Lung (tissue), 12 donors: ENCODE results near the gene SEMA4D. TPM values are rescaled to one million over a fixed set of nuclear protein-coding genes. Genes with fewer than 3 reads are reported as not detected.
A peak's percentile ranks its signal among the peaks of the same experiment; 100 is the strongest.

Experiments used
- ATAC-seq: fragments of 200-7000 bp; cut with Tn5 transposase; one replicate; pipeline ENCODE4 v1.9.1; 2020; ENCODE audit warnings: moderate number of reproducible peaks; ENCODE audit not compliant: insufficient read depth, low FRiP score
- DNase-seq, 3 donors: peaks; one replicate each; pipeline ENCODE4 v3.0.0-alpha.2; 2013 to 2017
- H3K27ac ChIP-seq, 2 donors: one replicate each; pipeline ENCODE4 v1.5.1; 2013; ENCODE audit warnings: mild to moderate bottlenecking in 2 of 2, moderate library complexity in 2 of 2, control low read depth in 1 of 2, inconsistent platforms in 1 of 2, low read depth in 1 of 2, low read length in 1 of 2
- H3K27me3 ChIP-seq, 3 donors: one replicate each; pipeline ENCODE4 v1.5.1; 2013; ENCODE audit warnings: low read length in 2 of 3; ENCODE audit not compliant: control insufficient read depth in 3 of 3, insufficient read depth in 3 of 3
- H3K36me3 ChIP-seq, 4 donors: one replicate each; pipeline ENCODE4 v1.5.1; 2013; ENCODE audit warnings: low read length in 4 of 4, mild to moderate bottlenecking in 1 of 4, moderate library complexity in 1 of 4; ENCODE audit not compliant: control insufficient read depth in 4 of 4, insufficient read depth in 4 of 4
- H3K4me1 ChIP-seq, 5 donors: one replicate each; pipeline ENCODE4 v1.5.1; 2013; ENCODE audit warnings: low read length in 5 of 5, mild to moderate bottlenecking in 2 of 5, moderate library complexity in 1 of 5; ENCODE audit not compliant: control insufficient read depth in 5 of 5, insufficient read depth in 5 of 5
- H3K4me3 ChIP-seq: one replicate; pipeline ENCODE4 v1.5.1; 2013; ENCODE audit warnings: mild to moderate bottlenecking, control low read depth, moderate library complexity
- H3K9ac ChIP-seq, 2 donors: one replicate each; pipeline ENCODE4 v1.5.1; 2013; ENCODE audit warnings: low read length in 2 of 2, control low read depth in 1 of 2; ENCODE audit not compliant: insufficient read depth in 1 of 2
- H3K9me3 ChIP-seq, 4 donors: one replicate each; pipeline ENCODE4 v1.5.1; 2013; ENCODE audit warnings: low read length in 3 of 4, mild to moderate bottlenecking in 1 of 4, moderate library complexity in 1 of 4; ENCODE audit not compliant: control insufficient read depth in 4 of 4, insufficient read depth in 3 of 4
- CTCF ChIP-seq: IDR thresholded peaks from 2 replicates; pipeline ENCODE4 v1.5.1; 2012; ENCODE audit warnings: mild to moderate bottlenecking; ENCODE audit errors: control extremely low read depth, extremely low read depth
- WGBS, 2 donors: extraction: QIAGEN DNeasy Blood & Tissue Kit; methylation state at CpG; one replicate each; pipeline ENCODE4 v1.1.7; 2013; 5-methylcytosine and 5-hydroxymethylcytosine counted together
- polyA plus RNA-seq, 2 donors: library from polyadenylated mRNA; stranded (reverse); fragments of 200-250 nt; gene quantifications; one replicate each; pipeline ENCODE4 v1.2.1, GENCODE V29; 2013
- total RNA-seq, 2 donors: library from RNA; depleted of rRNA in 1 of 2; stranded (reverse); fragments of >200 nt in 1 of 2; gene quantifications; one replicate each; pipeline ENCODE4 v1.2.1, GENCODE V29; 2014 to 2021
- donor health status: control.
- donor health status: control.
- donor health status: Bipolar disorder and iron deficiency.
- donor health status: healthy.
- donor health status: DM: yes; HTN: yes; CAD: no.

SEMA4D gene
- total and polyA plus RNA-seq, 4 donors = 6.7 to 61.5 (median 29.0) TPM

- Histone ChIP-seq H3K9me3 (no peaks in the 10 kb centered on the region), H3K9ac (no peak overlapping the region), H3K36me3 (no peaks in the 10 kb centered on the region), H3K4me3 (no peak overlapping the region), H3K27ac (no peak overlapping the region), H3K27me3 (no peaks in the 10 kb centered on the region), H3K4me1 (peaks cover 0 to 30% (median 8%) of the 10 kb centered on the region in 5 donors)
- WGBS, 2 donors = 63 to 76% methylated on average over 11 of the region's 11 CpGs
- TF ChIP-seq CTCF = no peak
- ATAC-seq (no peak), DNase-seq (peak in 1 of 3 donors; percentile 37)
These were observed 62.7 kb downstream of the SEMA4D start for GRCh38 chr9:89435071-89435823.

GRCh38 chr9:89434636-89435035 lies 63.3 kb downstream of the SEMA4D start:
- no peaks in the 10 kb centered on the region for H3K9me3 ChIP-seq
- no peak for DNase-seq
- no peaks in the 10 kb centered on the region for H3K36me3 ChIP-seq
- no peak overlapping the region for H3K27ac ChIP-seq
- TF ChIP-seq CTCF = no peak
- no peak overlapping the region for H3K4me3 ChIP-seq
- no peak overlapping the region for H3K9ac ChIP-seq
- no peak for ATAC-seq
- no peaks in the 10 kb centered on the region for H3K27me3 ChIP-seq
- peaks cover 0 to 26% (median 7%) of the 10 kb centered on the region in 5 donors for H3K4me1 ChIP-seq

- DNase-seq (no peak), ATAC-seq (no peak)
- Histone ChIP-seq H3K27me3 (no peaks in the 10 kb centered on the region), H3K4me1 (peaks cover 0 to 26% (median 7%) of the 10 kb centered on the region in 5 donors), H3K9ac (no peak overlapping the region), H3K9me3 (no peaks in the 10 kb centered on the region), H3K36me3 (no peaks in the 10 kb centered on the region), H3K27ac (no peak overlapping the region), H3K4me3 (no peak overlapping the region)
- WGBS, 2 donors = 88 to 96% methylated on average over 11 of the region's 11 CpGs
- TF ChIP-seq CTCF = no peak
These were observed 64.1 kb downstream of the SEMA4D start for GRCh38 chr9:89433826-89434225.
